Measurements from ENCODE around the gene HOXD13.

Gene HOXD13

GRCh38 chr2:176128172-176128981, 35.9 kb downstream of the HOXD13 start:
- DNase-seq (ENCODE audit: extremely low spot score, insufficient read length, low read depth): no peak
- FAIRE-seq: no peak

GRCh38 chr2:176128982-176129796, 36.7 kb downstream of the HOXD13 start, which contains the start of gene HOXD8:
Gene HOXD8 (plus strand): TSS chr2:176129705. CDS start chr2:176130367, 662 bp downstream.
- no peak for FAIRE-seq
- DNase-seq (ENCODE audit: extremely low spot score, insufficient read length, low read depth): no peak

GRCh38 chr2:176129813-176130146, 37.3 kb downstream of the HOXD13 start:
- no peak for FAIRE-seq

GRCh38 chr2:176130147-176130956, 37.8 kb downstream of the HOXD13 start:
- FAIRE-seq: no peak
- no peak for DNase-seq (ENCODE audit: extremely low spot score, insufficient read length, low read depth)

More at GRCh38 chr2:176129813-176130146, 37.3 kb downstream of the HOXD13 start:
- no peak for DNase-seq (ENCODE audit: extremely low spot score, insufficient read length, low read depth)

GRCh38 chr2:176130957-176131847, 38.7 kb downstream of the HOXD13 start:
- no peak for DNase-seq (ENCODE audit: extremely low spot score, insufficient read length, low read depth)
- FAIRE-seq: no peak

- FAIRE-seq (no peak), DNase-seq (ENCODE audit: extremely low spot score, insufficient read length, low read depth) (no peak)
These were observed 39.3 kb downstream of the HOXD13 start for GRCh38 chr2:176131848-176132158.

GRCh38 chr2:176132205-176133171, 40.0 kb downstream of the HOXD13 start:
- FAIRE-seq (peak; percentile 36), DNase-seq (ENCODE audit: extremely low spot score, insufficient read length, low read depth) (no peak)

GRCh38 chr2:176133389-176133788, 40.9 kb downstream of the HOXD13 start:
- FAIRE-seq (no peak), DNase-seq (ENCODE audit: extremely low spot score, insufficient read length, low read depth) (no peak)

- FAIRE-seq (no peak), DNase-seq (ENCODE audit: extremely low spot score, insufficient read length, low read depth) (no peak)
These were observed 41.5 kb downstream of the HOXD13 start for GRCh38 chr2:176134035-176134434.

GRCh38 chr2:176135035-176135440, 42.5 kb downstream of the HOXD13 start:
- no peak for DNase-seq (ENCODE audit: extremely low spot score, insufficient read length, low read depth)
- FAIRE-seq: no peak

- DNase-seq (ENCODE audit: extremely low spot score, insufficient read length, low read depth): no peak
- no peak for FAIRE-seq
These were observed 44.1 kb downstream of the HOXD13 start for GRCh38 chr2:176136374-176137251.

GRCh38 chr2:176137252-176137580, 44.7 kb downstream of the HOXD13 start:
- no peak for FAIRE-seq

GRCh38 chr2:176137906-176138305, 45.4 kb downstream of the HOXD13 start:
- FAIRE-seq (no peak), DNase-seq (ENCODE audit: extremely low spot score, insufficient read length, low read depth) (no peak)

More at GRCh38 chr2:176137252-176137580, 44.7 kb downstream of the HOXD13 start:
- DNase-seq (ENCODE audit: extremely low spot score, insufficient read length, low read depth): no peak

GRCh38 chr2:176138526-176138922, 46.0 kb downstream of the HOXD13 start:
- DNase-seq (ENCODE audit: extremely low spot score, insufficient read length, low read depth) (no peak), FAIRE-seq (no peak)

GRCh38 chr2:176138923-176139660, 46.6 kb downstream of the HOXD13 start:
- FAIRE-seq (no peak), DNase-seq (ENCODE audit: extremely low spot score, insufficient read length, low read depth) (no peak)

- DNase-seq (ENCODE audit: extremely low spot score, insufficient read length, low read depth) (no peak), FAIRE-seq (no peak)
These were observed 47.4 kb downstream of the HOXD13 start for GRCh38 chr2:176139661-176140512.

Data from GM18507 (cell line).